ENCODE results near the gene FNBP1L. TPM values are rescaled to one million over a fixed set of nuclear protein-coding genes. Genes with fewer than 3 reads are reported as not detected.
A peak's percentile ranks its signal among the peaks of the same experiment; 100 is the strongest.

Gene FNBP1L
- total and polyA plus RNA-seq, 9 of the 15 experiments (the other 6 are each of a cell fraction or from before 2014, with no cell fraction given), result 1.4 to 6.9 (median 5.9) TPM

- H3K9me3 ChIP-seq (replicated peaks; ENCODE audit: control insufficient read depth, insufficient read depth, low read depth, low read length), result no peaks in the 10 kb centered on the region
- POLR2A ChIA-PET, result interaction anchor here (0.7 to 0.9 kb wide), 2 partner anchors 25 to 394 kb away, joined by 3 read pairs; no protein-coding TSS in a partner anchor
- H3K4me2 ChIP-seq (ENCODE audit: insufficient read depth, low read length), result no peak overlapping the region
- CTCF ChIA-PET (ENCODE audit: low intra/inter-chr PET ratio), result no interaction called here
- DNase-seq (ENCODE audit: extremely low read depth in 1 of 4, low spot score in 3 of 4) (peak; percentile 35 to 66 (median 48)), FAIRE-seq (no peak), ATAC-seq (peak; percentile 79)
- H3K4me1 ChIP-seq (replicated peaks in 1 of 2; ENCODE audit: control insufficient read depth in 2 of 2, insufficient read depth in 2 of 2, low read length in 2 of 2), result peaks cover 0 to 8% of the 10 kb centered on the region in 2 experiments
- no peak overlapping the region for H3K4me3 ChIP-seq
- no peak overlapping the region for H3K27ac ChIP-seq (ENCODE audit: extremely low read depth, low read depth, low read length)
- H3K9me1 ChIP-seq (ENCODE audit: control insufficient read depth, insufficient read depth, low read length), result no peaks in the 10 kb centered on the region
- WGBS (ENCODE audit: insufficient coverage, low coverage, missing lambda C conversion rate), result 59% methylated on average over 17 of the region's 17 CpGs
- H3K79me2 ChIP-seq (ENCODE audit: control insufficient read depth, insufficient read depth, low read length), result no peaks in the 10 kb centered on the region
- no TSS peak for BruUV-seq (replicated peaks)
- no peaks in the 10 kb centered on the region for H4K20me1 ChIP-seq (replicated peaks; ENCODE audit: control insufficient read depth, insufficient read depth, low read length)
- peaks cover 9 to 11% of the 10 kb centered on the region in 2 experiments; a peak in 3 of 5 replicates for H3K27me3 ChIP-seq (ENCODE audit: control insufficient read depth in 2 of 2, insufficient read depth in 2 of 2, low read length in 2 of 2)
- no peak overlapping the region for H3K9ac ChIP-seq (ENCODE audit: insufficient read depth in 1 of 2, low read depth in 2 of 2, low read length in 2 of 2)
- H3K36me3 ChIP-seq (ENCODE audit: control insufficient read depth, insufficient read depth, low read length), result no peaks in the 10 kb centered on the region
- H2AFZ ChIP-seq (ENCODE audit: low read depth, low read length), result peak overlapping the region; percentile 70
- in situ Hi-C loops (cut with MboI), result no loop called here
- intact Hi-C loops (cut with micrococcal nuclease), result no loop called here
- TF ChIP-seq ZKSCAN3 (CRISPR knock-in tag; IDR thresholded peaks at IDR 0.05), result no peak
- TF ChIP-seq ZMIZ1 (IDR thresholded peaks at IDR 0.05; ENCODE audit: low read depth in 2 of 2, low read length in 2 of 2), result no peak
- peak; percentile 32; the same call in 1 of the 2 replicates for TF ChIP-seq ZBTB7A (IDR thresholded peaks at IDR 0.05; ENCODE audit: borderline replicate concordance, control insufficient read depth, low read depth, low read length)
- TF ChIP-seq MYNN (IDR thresholded peaks at IDR 0.05), result no peak
- no peak for TF ChIP-seq MYNN (CRISPR knock-in tag; IDR thresholded peaks at IDR 0.05)
- TF ChIP-seq ZNF146 (CRISPR knock-in tag; IDR thresholded peaks at IDR 0.05; ENCODE audit: unreplicated experiment), result no peak
- TF ChIP-seq GABPA (tag; conservative IDR thresholded peaks at IDR 0.05; ENCODE audit: low read depth), result 0 out of 2 replicates have a peak, but pooled peaks have one; percentile 15
- no peak for TF ChIP-seq TAL1 (IDR thresholded peaks at IDR 0.05)
- no peak for TF ChIP-seq FOXJ3 (CRISPR knock-in tag; IDR thresholded peaks at IDR 0.05)
- no peak for TF ChIP-seq RBFOX2 (IDR thresholded peaks at IDR 0.05; ENCODE audit: low read depth, low read length)
- TF ChIP-seq DACH1 (IDR thresholded peaks at IDR 0.05; ENCODE audit: partially characterized antibody), result no peak
- no peak for TF ChIP-seq SMAD1 (IDR thresholded peaks at IDR 0.05; ENCODE audit: low read depth, low read length, partially characterized antibody)
- TF ChIP-seq ZBTB1 (CRISPR knock-in tag; IDR thresholded peaks at IDR 0.05; ENCODE audit: borderline replicate concordance, low read depth), result no peak
- no peak for TF ChIP-seq EGR1 (conservative IDR thresholded peaks at IDR 0.05)
- no peak for TF ChIP-seq OTX1 (CRISPR knock-in tag; IDR thresholded peaks at IDR 0.05)
- no peak for TF ChIP-seq CREBBP (IDR thresholded peaks at IDR 0.05; ENCODE audit: low read depth, low read length)
- no peak for TF ChIP-seq RFX5 (IDR thresholded peaks at IDR 0.05; ENCODE audit: low read depth, low read length)
- TF ChIP-seq HES1 (IDR thresholded peaks at IDR 0.05; ENCODE audit: low read depth), result no peak
- no peak for TF ChIP-seq ZNF699 (CRISPR knock-in tag; IDR thresholded peaks at IDR 0.05; ENCODE audit: insufficient replicate concordance)
- peak; percentile 80 for TF ChIP-seq NFIX (CRISPR knock-in tag; IDR thresholded peaks at IDR 0.05; ENCODE audit: low read depth)
These were observed 144.0 kb downstream of the FNBP1L start for GRCh38 chr1:93591676-93592550.
